Stomach (tissue), 4 donors: ENCODE data around the gene SLC2A4RG.

Experiments
- CTCF ChIP-seq, 7 experiments: fragments of 450-650 bp in 4 of 7; fragments of 200-600 bp in 3 of 7; sonication (generic) in 3 of 7; IDR thresholded peaks; one replicate each; pipeline ENCODE4 v1.5.1; 2016 to 2019; ENCODE audit warnings: antibody characterized with exemption in 7 of 7, control low read depth in 2 of 7, mild to moderate bottlenecking in 1 of 7
- POLR2AphosphoS5 ChIP-seq, 3 donors: sonication (generic); formaldehyde crosslinking; IDR thresholded peaks; one replicate each; pipeline ENCODE4 v1.6.1; 2016; ENCODE audit warnings: antibody characterized with exemption in 3 of 3

GRCh38 chr20:63693733-63694583 is 45.6 kb upstream of the SLC2A4RG start:
- TF ChIP-seq CTCF (IDR thresholded peaks at IDR 0.05) (no peak), POLR2AphosphoS5 (IDR thresholded peaks at IDR 0.05) (no peak)
